ENCODE measurements around the gene EML2.
A peak's percentile ranks its signal among the peaks of the same experiment; 100 is the strongest.
"Not testable (repeated sequence)": the region's sequence is repeated elsewhere in the genome, so short reads cannot be mapped to it uniquely, and the experiment has no call there.

Gene EML2

DNA sequence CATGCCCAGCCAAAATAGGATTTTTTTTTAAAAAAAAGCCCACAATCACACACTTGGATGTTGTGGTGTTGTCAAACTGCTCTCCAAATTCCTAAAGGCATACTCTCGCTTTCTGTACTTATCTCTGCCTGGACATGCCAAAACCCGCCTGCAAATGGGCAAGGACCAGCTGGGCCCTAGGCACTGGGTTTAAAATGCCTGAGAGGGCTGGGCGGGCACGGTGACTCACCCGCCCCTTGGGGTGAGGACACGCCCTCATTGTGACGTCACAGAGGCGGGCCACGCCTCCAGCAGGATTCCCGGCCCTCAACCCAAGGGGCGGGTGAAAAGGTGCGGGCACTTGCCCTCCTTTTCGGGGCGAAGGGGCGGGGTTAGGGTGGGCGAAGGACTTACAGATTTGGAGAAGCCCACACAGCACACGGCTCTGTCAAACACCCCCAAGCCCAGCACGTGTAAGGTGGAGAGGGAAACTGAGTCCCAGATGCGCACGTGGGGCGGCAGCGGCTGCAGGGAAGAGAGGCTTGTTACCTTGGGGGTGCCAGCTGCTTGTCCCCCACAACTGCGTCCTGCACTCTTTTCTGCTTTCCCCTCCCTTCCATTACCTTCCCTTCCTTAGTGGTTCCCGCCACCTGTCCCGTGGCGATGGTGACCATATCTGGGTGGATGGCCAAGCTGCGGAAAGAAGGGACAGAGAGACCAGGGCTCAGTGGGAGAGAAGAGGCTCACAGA lies 6.6 kb downstream of the EML2 start:
- no peak for DNase-seq (ENCODE audit: insufficient read length)
- TF ChIP-seq POLR2AphosphoS5 (IDR thresholded peaks at IDR 0.05; ENCODE audit: low read depth, low read length) (no peak), POLR2A (IDR thresholded peaks at IDR 0.05; ENCODE audit: low read depth, low read length) (no peak), TAF1 (IDR thresholded peaks at IDR 0.05; ENCODE audit: borderline replicate concordance, low read depth, low read length) (no peak)
- no peak for FAIRE-seq

GRCh38 chr19:45630463-45630862 lies 8.7 kb downstream of the EML2 start:
- DNase-seq (ENCODE audit: insufficient read length) (no peak), FAIRE-seq (no peak)
- no peak for TF ChIP-seq TAF1 (IDR thresholded peaks at IDR 0.05; ENCODE audit: borderline replicate concordance, low read depth, low read length)
- no peak for TF ChIP-seq POLR2AphosphoS5 (IDR thresholded peaks at IDR 0.05; ENCODE audit: low read depth, low read length)
- no peak for TF ChIP-seq POLR2A (IDR thresholded peaks at IDR 0.05; ENCODE audit: low read depth, low read length)

GRCh38 chr19:45629704-45630103 lies 9.5 kb downstream of the EML2 start:
- no peak for DNase-seq (ENCODE audit: insufficient read length)
- no peak for TF ChIP-seq POLR2AphosphoS5 (IDR thresholded peaks at IDR 0.05; ENCODE audit: low read depth, low read length)
- no peak for TF ChIP-seq POLR2A (IDR thresholded peaks at IDR 0.05; ENCODE audit: low read depth, low read length)
- TF ChIP-seq TAF1 (IDR thresholded peaks at IDR 0.05; ENCODE audit: borderline replicate concordance, low read depth, low read length): no peak
- peak; percentile 54 for FAIRE-seq

DNA sequence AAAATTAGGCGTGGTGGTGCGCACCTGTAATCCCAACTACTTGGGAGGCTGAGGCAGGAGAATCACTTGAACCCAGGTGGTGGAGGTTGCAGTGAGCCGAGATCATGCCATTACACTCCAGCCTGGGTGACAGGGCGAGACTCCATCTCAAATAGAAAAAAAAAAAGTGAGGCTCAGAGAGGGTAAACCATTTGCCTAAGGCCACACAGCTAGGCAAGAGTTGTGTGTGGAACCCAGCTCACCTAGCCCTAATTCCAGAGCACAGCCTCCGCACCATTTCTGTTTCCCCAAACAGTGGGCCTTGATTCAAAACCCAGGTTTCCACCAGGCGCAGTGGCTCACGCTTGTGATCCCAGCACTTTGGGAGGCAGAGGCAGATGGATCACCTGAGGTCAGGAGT lies 11.0 kb downstream of the EML2 start:
- DNase-seq (ENCODE audit: insufficient read length); FAIRE-seq: not testable (repeated sequence)

- TF ChIP-seq TAF1 (IDR thresholded peaks at IDR 0.05; ENCODE audit: borderline replicate concordance, low read depth, low read length): no peak
- TF ChIP-seq POLR2A (IDR thresholded peaks at IDR 0.05; ENCODE audit: low read depth, low read length): no peak
- TF ChIP-seq POLR2AphosphoS5 (IDR thresholded peaks at IDR 0.05; ENCODE audit: low read depth, low read length): no peak
- peak; percentile 27 for FAIRE-seq
- DNase-seq (ENCODE audit: insufficient read length): no peak
These were observed 15.2 kb downstream of the EML2 start for GRCh38 chr19:45623984-45624383.

DNA sequence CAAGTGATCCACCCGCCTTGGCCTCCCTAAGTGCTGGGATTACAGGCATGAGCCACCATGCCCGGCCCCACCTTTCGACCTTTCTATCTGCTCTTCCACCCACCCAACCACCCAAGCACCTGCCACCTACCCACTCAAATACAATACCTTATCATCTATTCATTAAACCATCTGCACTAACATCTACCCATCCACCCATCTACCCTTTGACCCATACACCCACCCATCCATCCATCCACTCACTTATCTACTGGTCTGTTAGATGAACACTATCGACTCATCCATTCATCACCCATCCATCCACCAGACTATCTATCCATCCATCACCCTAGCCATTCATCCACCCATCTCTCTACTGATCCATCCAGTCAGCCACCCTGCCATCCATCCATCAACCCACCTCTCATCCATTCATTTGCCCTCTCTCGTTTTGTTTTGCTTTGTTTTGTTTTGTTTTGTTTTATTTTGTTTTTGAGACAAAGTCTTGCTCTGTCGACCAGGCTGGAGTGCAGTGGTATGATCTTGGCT lies 17.2 kb downstream of the EML2 start:
- no peak for TF ChIP-seq POLR2A (IDR thresholded peaks at IDR 0.05; ENCODE audit: low read depth, low read length)
- TF ChIP-seq TAF1 (IDR thresholded peaks at IDR 0.05; ENCODE audit: borderline replicate concordance, low read depth, low read length): no peak
- TF ChIP-seq POLR2AphosphoS5 (IDR thresholded peaks at IDR 0.05; ENCODE audit: low read depth, low read length): no peak
- DNase-seq (ENCODE audit: insufficient read length) (no peak), FAIRE-seq (no peak)

DNA sequence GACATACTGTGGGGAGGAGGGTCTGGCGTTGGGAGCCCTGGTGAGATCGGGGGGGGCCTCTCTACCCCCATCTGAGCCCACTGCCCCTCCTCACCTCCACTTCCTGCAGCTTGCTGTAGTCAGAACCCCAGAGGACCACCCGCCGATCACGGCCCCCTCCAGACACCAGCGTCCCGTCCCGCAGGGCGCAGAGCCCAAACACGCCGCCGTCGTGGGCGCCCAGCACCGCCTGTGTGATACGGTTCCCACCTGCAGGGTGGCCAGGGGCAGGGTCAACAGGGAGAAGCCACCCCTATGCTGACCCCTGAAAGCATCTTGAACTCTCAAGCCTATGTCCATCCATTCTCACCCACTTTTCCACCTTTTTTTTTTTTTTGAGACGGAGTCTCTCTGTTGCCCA lies 17.8 kb downstream of the EML2 start:
- no peak for TF ChIP-seq POLR2A (IDR thresholded peaks at IDR 0.05; ENCODE audit: low read depth, low read length)
- TF ChIP-seq TAF1 (IDR thresholded peaks at IDR 0.05; ENCODE audit: borderline replicate concordance, low read depth, low read length): no peak
- no peak for TF ChIP-seq POLR2AphosphoS5 (IDR thresholded peaks at IDR 0.05; ENCODE audit: low read depth, low read length)
- DNase-seq (ENCODE audit: insufficient read length) (no peak), FAIRE-seq (no peak)

DNA sequence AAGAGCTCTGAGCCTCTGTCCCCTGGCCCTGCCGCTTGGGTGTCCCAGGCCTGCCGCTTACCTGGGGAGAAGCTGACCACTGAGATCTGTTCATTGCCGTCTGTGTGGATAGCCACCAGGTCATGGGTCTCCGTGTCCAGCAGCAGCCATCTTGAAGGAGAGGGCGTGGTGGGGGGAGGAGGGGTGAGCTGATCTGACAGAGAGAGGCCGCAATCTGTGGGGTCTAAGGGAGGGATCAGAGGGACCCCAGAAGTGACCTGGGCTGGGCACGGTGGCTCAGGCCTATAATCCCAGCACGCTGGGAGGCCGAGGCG lies 22.5 kb downstream of the EML2 start:
- DNase-seq (ENCODE audit: insufficient read length) (no peak), FAIRE-seq (no peak)
- no peak for TF ChIP-seq POLR2AphosphoS5 (IDR thresholded peaks at IDR 0.05; ENCODE audit: low read depth, low read length)
- TF ChIP-seq TAF1 (IDR thresholded peaks at IDR 0.05; ENCODE audit: borderline replicate concordance, low read depth, low read length): no peak
- no peak for TF ChIP-seq POLR2A (IDR thresholded peaks at IDR 0.05; ENCODE audit: low read depth, low read length)

DNA sequence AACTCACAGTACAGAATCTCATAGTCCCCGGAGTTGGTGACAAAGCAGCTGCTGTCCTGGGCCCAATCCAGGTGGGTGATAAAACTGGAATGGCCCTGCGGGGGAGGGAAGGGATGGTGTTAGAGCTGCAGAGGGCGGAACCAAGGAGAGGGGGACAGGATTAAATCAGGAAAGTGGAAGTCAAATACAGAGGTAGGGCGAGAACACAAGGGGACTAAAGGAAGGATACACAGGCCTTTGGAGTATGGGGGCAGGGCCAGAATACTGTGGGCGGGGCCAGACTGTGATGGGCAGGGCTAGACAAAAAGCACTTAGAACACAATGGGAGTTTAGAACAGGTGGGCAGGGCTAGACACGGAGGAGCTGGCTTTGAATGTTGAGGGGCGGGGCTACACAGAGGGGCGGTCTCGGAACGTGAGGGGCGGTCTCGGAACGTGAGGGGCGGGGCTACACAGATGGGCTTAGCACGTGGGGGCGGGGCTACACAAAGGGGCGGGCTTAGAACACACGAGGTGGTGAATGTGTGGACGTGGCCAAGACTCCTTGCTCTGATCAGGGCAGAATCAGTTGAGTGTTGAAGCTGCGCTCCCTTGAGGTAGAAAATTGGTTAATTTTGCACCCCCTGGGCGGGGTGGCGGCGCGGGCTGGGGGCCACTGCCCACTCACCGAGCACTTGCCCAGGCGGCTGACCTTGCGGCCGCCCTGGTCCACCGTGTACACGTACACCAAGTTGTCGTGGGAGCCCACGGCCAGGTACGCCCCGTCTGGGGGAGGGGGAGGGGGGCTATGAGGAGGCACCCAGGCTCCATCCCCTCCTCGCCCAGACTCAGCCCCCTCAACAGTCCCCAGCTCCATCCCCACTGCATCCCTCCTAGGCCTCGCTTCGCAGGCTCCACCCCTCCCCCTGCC lies 23.1 kb downstream of the EML2 start:
- TF ChIP-seq POLR2AphosphoS5 (IDR thresholded peaks at IDR 0.05; ENCODE audit: low read depth, low read length): no peak
- TF ChIP-seq TAF1 (IDR thresholded peaks at IDR 0.05; ENCODE audit: borderline replicate concordance, low read depth, low read length): no peak
- TF ChIP-seq POLR2A (IDR thresholded peaks at IDR 0.05; ENCODE audit: low read depth, low read length): no peak
- peak; percentile 82 for FAIRE-seq

GRCh38 chr19:45615056-45615455 lies 24.1 kb downstream of the EML2 start:
- not testable (repeated sequence) for DNase-seq (ENCODE audit: insufficient read length); FAIRE-seq

More for the DNA sequence above, 23.1 kb downstream of the EML2 start:
- peak; percentile 73 for DNase-seq (ENCODE audit: insufficient read length)

GRCh38 chr19:45613926-45614725 lies 25.1 kb downstream of the EML2 start:
- DNase-seq (ENCODE audit: insufficient read length): peak; percentile 60
- peak; percentile 90 for FAIRE-seq
- TF ChIP-seq POLR2A (IDR thresholded peaks at IDR 0.05; ENCODE audit: low read depth, low read length) (no peak), TAF1 (IDR thresholded peaks at IDR 0.05; ENCODE audit: borderline replicate concordance, low read depth, low read length) (no peak), POLR2AphosphoS5 (IDR thresholded peaks at IDR 0.05; ENCODE audit: low read depth, low read length) (no peak)

All from GM12892 (cell line).